Fibroblast of the aortic adventitia (primary cell): ENCODE results near the gene WIZ. TPM values are rescaled to one million over a fixed set of nuclear protein-coding genes. Genes with fewer than 3 reads are reported as not detected.

ENCODE experiments used
- DNase-seq: peaks from one replicate; pipeline ENCODE4 v3.0.0-alpha.2; 2010; ENCODE audit warnings: low read depth
- H3K4me3 ChIP-seq: 2 replicates; pipeline ENCODE4 v1.5.1; 2011; ENCODE audit warnings: low read depth, mild to moderate bottlenecking, control low read depth, low read length, moderate library complexity
- total RNA-seq: library from RNA; depleted of rRNA; stranded (reverse); fragments of >200 nt; gene quantifications from 2 replicates; pipeline ENCODE4 v1.2.3, GENCODE V29; 2012; ENCODE audit warnings: low replicate concordance
- TF ChIP-seq, protein P1 (sequence below): IDR thresholded peaks from 2 replicates; pipeline ENCODE4 v1.5.1; 2011; ENCODE audit warnings: mild to moderate bottlenecking, low read length, control low read depth, inconsistent platforms; ENCODE audit not compliant: insufficient read depth

WIZ gene
- total RNA-seq, 1 donor: 13.4 TPM

DNA sequence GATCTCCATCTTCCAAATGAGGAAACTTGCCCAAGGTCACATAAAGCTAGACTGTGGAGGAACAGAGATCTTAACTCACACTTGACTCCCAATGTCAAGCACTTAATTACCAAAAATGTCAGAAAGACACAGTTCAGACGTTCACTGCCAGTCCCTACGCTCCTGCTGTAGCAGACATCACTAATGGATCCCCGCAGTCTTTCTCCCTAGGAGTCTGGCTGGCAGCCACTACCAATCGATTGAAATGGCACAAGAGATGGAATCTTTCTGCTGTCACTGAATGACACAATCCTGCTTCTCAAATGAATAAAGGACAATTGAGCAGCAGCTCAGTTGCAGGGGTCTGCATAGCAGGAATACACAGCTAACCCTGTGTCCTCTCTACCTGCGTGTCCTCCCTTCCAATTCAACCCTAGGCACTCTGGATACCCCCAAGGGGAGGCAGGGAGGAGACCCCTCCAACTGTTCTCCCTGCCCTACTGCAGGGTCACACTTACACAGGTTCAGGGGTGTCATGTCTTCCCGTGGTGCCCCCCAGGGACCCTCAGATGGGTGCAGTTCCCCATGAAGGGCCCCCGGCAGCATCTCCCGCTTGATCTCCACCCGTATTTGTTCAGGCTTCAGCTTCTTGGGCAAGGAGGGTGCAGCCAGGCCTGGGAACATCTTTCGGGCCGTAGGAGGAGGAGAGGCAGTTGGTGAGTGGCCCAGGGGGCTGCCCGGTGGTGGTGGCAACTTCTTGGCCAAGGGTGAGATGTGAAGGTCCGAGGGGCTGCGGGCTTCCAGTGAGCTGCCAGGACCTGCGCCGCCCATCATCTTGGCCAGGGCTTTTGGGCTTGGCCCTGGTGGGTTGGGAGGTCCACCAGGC, 23.0 kb downstream of the WIZ start:
- no peak for DNase-seq
- H3K4me3 ChIP-seq: no peak overlapping the region
- TF ChIP-seq, protein P1, sequence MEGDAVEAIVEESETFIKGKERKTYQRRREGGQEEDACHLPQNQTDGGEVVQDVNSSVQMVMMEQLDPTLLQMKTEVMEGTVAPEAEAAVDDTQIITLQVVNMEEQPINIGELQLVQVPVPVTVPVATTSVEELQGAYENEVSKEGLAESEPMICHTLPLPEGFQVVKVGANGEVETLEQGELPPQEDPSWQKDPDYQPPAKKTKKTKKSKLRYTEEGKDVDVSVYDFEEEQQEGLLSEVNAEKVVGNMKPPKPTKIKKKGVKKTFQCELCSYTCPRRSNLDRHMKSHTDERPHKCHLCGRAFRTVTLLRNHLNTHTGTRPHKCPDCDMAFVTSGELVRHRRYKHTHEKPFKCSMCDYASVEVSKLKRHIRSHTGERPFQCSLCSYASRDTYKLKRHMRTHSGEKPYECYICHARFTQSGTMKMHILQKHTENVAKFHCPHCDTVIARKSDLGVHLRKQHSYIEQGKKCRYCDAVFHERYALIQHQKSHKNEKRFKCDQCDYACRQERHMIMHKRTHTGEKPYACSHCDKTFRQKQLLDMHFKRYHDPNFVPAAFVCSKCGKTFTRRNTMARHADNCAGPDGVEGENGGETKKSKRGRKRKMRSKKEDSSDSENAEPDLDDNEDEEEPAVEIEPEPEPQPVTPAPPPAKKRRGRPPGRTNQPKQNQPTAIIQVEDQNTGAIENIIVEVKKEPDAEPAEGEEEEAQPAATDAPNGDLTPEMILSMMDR: no peak

DNA sequence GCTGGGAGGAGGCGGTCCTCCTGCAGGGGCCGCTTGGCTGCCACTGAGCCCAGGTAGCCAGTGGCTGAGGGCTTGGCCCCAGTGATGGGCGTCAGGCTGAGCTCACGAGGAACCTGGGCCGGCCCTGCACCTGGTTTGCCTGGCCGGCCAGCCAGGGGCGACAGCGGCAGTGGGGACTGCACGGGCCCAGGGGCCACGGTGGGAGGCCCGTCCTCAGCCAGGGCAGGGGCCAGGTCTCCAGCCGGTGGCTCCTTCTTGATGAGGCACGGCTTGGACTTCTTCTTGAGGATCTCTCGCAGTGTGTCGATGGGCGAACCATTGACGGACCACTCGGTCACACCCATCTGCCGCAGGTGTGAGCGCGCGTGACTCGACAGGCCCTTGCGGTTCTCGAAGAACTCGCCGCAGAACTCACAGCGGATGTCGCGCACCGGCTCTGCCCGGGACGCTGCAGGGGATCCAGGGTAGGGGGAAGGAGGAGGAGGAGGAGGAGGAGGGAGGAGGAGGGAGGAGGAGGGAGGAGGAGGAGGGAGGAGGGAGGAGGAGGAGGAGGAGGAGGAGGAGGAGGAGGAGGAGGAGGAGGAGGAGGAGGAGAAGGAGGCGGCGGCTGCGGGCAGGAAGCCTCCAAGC, 24.3 kb downstream of the WIZ start:
- no peak for DNase-seq
- TF ChIP-seq, protein P1: no peak
- H3K4me3 ChIP-seq: no peak overlapping the region

DNA sequence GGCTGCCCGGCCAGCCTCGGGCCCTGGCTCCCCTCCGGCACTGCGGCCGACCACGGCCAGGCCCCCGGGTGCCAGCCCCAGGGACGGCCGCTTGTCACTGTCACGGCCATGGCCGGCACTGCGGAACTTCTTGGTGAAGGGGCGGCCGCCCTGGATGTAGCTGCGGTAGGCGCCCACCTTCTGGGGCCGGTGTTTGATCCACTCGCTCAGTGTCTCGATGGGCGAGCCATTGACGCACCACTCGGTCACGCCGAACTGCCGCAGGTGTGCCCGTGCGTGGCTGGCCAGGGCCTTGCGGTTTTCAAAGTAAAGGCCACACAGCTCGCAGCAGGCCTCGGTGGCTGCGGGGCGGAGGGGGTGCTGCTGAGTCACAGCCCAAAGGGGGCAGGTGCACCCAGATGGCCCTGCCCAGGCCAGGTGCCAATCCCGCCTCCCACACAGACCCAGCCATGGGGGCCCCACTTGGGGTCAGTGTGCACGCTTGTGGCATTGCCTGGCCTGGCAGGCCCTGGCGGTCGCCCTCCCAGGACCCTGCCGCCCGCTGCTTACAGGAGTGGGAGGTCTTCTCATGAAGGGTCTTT, 25.0 kb downstream of the WIZ start:
- TF ChIP-seq, protein P1: no peak
- DNase-seq: no peak

DNA sequence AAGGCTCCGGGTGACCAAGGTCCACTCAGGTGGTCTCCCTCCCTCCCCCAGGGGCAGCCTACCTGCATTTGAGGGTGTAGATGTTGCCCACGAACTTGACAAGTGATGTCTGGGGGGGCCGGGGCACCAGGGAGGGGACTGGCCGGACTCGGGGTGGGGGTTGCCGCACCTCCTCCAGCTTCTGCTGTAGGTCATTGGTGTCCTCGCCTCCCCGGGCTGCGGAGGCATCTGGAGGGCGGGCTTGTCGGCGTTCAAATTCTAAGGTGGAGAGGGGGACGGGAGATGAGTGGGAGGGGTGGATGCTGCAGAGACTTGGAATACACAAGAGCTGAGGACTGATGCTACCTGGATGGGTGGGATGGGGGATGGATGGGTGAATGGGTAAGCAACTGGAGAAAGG, 25.6 kb downstream of the WIZ start:
- TF ChIP-seq, protein P1: no peak
- H3K4me3 ChIP-seq: no peak overlapping the region
- DNase-seq: no peak

More for the DNA sequence above, 25.0 kb downstream of the WIZ start:
- H3K4me3 ChIP-seq: no peak overlapping the region

DNA sequence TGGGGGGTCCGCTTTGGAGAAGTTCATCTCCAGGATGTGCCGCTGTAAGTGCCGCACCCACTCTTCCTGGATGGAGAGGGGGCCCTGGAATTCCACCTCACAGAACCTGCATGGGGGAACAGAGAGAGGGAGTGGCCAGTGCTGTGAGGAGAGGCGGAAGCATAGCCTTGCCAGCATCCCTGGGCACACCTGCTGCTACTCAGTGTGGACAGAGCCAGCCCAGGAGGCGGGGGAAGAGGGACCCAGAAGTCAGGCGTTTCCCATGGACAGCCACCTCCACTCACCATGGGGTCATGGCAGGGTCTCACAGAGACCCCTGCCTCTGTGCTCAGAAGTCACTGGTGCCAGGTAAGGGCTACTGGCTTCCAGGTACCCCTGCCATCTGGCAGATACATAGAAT, 26.6 kb downstream of the WIZ start:
- no peak for DNase-seq
- no peak overlapping the region for H3K4me3 ChIP-seq
- TF ChIP-seq, protein P1: no peak

DNA sequence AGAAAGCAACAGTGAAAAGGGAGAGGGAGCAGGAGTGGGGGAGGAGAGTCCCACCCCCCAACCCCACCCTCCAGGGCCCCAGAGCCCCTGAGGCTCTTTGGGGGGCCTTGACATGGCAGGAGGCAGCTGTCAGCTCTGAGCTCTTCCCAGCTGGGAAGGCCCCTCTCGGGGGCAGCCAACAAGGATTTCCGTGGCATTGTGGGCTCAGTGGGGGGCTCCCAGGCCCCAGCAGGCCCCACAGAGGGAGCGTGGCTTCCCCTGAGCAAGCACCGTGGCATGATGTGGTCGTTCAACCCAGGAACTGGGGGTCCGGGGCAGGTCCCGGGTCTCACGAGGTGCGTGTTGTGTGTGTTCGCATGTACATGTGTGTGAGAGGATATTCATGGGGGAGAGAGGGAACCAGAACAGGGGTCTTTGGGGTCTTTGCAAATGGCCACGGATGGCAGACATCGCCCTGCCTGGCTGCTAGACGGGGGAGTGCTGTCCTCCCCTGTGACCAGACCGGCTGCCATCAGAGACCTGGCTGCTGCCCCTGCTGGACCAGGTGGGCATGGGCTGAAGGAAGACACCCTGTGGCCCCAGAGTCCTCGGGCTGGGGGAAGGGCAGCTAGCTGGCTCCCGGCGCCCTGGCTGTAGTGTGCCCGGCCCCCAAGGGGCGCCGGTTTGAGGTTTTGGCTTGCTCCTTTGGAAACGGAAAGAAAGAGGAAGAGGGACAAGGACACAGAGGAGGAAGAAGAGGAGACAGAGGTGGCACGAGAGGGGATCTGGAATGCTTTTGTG, 27.3 kb downstream of the WIZ start:
- no peak overlapping the region for H3K4me3 ChIP-seq
- TF ChIP-seq, protein P1: no peak
- no peak for DNase-seq
